Measurements from ENCODE around the gene TMEM161A. TPM values are rescaled to one million over a fixed set of nuclear protein-coding genes. Genes with fewer than 3 reads are reported as not detected.

The TMEM161A gene
- total and polyA plus RNA-seq, 2 of the 13 experiments (the other 11 are each of a cell fraction or from before 2014, with no cell fraction given) = 25.9 to 31.4 TPM

DNA sequence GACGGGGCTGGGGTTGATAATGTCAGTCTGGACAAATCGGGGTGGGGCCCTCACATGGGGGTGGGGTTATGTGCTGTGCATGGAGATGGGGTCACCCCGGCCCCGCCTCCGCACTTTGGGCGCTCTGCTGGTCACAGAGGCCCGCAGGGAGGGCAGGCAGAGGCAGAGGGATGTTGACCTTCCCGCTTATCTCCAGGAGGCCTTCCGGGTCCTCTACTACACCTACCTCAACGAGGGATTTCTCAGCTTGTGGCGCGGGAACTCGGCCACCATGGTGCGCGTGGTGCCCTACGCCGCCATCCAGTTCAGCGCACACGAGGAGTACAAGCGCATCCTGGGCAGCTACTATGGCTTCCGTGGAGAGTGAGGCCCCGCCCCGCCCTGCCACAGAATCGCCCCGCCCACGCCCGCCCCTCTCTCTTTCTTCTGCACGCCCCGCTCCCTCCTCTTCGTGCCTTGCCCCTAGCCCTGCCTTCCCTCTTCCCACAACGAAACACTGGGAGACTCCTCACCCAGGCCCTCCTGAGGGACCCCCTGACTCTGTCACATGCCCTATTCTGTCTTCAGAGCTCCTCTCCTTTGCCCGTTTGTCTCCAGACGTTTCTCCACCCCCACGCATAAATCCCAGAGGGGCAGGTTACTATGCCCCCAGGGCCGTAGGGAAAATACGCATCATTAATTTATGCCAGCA is 32.8 kb downstream of the TMEM161A start (continued):
- TF ChIP-seq, protein P1, sequence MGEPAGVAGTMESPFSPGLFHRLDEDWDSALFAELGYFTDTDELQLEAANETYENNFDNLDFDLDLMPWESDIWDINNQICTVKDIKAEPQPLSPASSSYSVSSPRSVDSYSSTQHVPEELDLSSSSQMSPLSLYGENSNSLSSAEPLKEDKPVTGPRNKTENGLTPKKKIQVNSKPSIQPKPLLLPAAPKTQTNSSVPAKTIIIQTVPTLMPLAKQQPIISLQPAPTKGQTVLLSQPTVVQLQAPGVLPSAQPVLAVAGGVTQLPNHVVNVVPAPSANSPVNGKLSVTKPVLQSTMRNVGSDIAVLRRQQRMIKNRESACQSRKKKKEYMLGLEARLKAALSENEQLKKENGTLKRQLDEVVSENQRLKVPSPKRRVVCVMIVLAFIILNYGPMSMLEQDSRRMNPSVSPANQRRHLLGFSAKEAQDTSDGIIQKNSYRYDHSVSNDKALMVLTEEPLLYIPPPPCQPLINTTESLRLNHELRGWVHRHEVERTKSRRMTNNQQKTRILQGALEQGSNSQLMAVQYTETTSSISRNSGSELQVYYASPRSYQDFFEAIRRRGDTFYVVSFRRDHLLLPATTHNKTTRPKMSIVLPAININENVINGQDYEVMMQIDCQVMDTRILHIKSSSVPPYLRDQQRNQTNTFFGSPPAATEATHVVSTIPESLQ (CRISPR knock-in tag; conservative IDR thresholded peaks at IDR 0.05) = no peak
- TF ChIP-seq ONECUT2 (CRISPR knock-in tag; IDR thresholded peaks at IDR 0.05) (no peak), FOXA1 (IDR thresholded peaks at IDR 0.05) (no peak), FOXA1 (CRISPR knock-in tag; IDR thresholded peaks at IDR 0.05) (peak; percentile 61; the same call in 1 of the 2 replicates), ERF (CRISPR knock-in tag; IDR thresholded peaks at IDR 0.05) (peak; percentile 36; the same call in 1 of the 2 replicates), NR2F6 (IDR thresholded peaks at IDR 0.05) (0 out of 2 replicates have a peak, but pooled peaks have one; percentile 9), NR2F6 (CRISPR knock-in tag; IDR thresholded peaks at IDR 0.05) (0 out of 2 replicates have a peak, but pooled peaks have one; percentile 24), ZNF282 (IDR thresholded peaks at IDR 0.05; ENCODE audit: partially characterized antibody) (no peak), FOXP1 (IDR thresholded peaks at IDR 0.05) (no peak), FOXP1 (CRISPR knock-in tag; IDR thresholded peaks at IDR 0.05) (no peak), REXO4 (CRISPR knock-in tag; IDR thresholded peaks at IDR 0.05; ENCODE audit: borderline replicate concordance) (no peak), MBNL3 (CRISPR knock-in tag; conservative IDR thresholded peaks at IDR 0.05) (no peak), HNRNPLL (IDR thresholded peaks at IDR 0.05; ENCODE audit: low read depth, low read length, poor library complexity, severe bottlenecking) (peak; percentile 39), HOXA3 (CRISPR knock-in tag; IDR thresholded peaks at IDR 0.05) (peak; percentile 93), EP300 (IDR thresholded peaks at IDR 0.05; ENCODE audit: low read depth in 2 of 2, low read length in 2 of 2) (no peak), EP300 (CRISPR knock-in tag; IDR thresholded peaks at IDR 0.05; ENCODE audit: borderline replicate concordance) (no peak), ARNTL (CRISPR knock-in tag; IDR thresholded peaks at IDR 0.05) (no peak), NFKB2 (CRISPR knock-in tag; IDR thresholded peaks at IDR 0.05; ENCODE audit: borderline replicate concordance) (peak; percentile 30; the same call in 1 of the 2 replicates), SAP130 (CRISPR knock-in tag; IDR thresholded peaks at IDR 0.05; ENCODE audit: low read depth) (peak; percentile 61; the same call in 1 of the 2 replicates), FOXA3 (CRISPR knock-in tag; IDR thresholded peaks at IDR 0.05) (0 out of 2 replicates have a peak, but pooled peaks have one; percentile 11), TOE1 (CRISPR knock-in tag; IDR thresholded peaks at IDR 0.05) (no peak)
- TF ChIP-seq, protein P2, sequence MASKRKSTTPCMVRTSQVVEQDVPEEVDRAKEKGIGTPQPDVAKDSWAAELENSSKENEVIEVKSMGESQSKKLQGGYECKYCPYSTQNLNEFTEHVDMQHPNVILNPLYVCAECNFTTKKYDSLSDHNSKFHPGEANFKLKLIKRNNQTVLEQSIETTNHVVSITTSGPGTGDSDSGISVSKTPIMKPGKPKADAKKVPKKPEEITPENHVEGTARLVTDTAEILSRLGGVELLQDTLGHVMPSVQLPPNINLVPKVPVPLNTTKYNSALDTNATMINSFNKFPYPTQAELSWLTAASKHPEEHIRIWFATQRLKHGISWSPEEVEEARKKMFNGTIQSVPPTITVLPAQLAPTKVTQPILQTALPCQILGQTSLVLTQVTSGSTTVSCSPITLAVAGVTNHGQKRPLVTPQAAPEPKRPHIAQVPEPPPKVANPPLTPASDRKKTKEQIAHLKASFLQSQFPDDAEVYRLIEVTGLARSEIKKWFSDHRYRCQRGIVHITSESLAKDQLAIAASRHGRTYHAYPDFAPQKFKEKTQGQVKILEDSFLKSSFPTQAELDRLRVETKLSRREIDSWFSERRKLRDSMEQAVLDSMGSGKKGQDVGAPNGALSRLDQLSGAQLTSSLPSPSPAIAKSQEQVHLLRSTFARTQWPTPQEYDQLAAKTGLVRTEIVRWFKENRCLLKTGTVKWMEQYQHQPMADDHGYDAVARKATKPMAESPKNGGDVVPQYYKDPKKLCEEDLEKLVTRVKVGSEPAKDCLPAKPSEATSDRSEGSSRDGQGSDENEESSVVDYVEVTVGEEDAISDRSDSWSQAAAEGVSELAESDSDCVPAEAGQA (IDR thresholded peaks at IDR 0.05; ENCODE audit: low read depth) = peak; percentile 56; the same call in 1 of the 2 replicates
- TF ChIP-seq, protein P2 (CRISPR knock-in tag; IDR thresholded peaks at IDR 0.05; ENCODE audit: borderline replicate concordance) = no peak
- TF ChIP-seq, protein P3, sequence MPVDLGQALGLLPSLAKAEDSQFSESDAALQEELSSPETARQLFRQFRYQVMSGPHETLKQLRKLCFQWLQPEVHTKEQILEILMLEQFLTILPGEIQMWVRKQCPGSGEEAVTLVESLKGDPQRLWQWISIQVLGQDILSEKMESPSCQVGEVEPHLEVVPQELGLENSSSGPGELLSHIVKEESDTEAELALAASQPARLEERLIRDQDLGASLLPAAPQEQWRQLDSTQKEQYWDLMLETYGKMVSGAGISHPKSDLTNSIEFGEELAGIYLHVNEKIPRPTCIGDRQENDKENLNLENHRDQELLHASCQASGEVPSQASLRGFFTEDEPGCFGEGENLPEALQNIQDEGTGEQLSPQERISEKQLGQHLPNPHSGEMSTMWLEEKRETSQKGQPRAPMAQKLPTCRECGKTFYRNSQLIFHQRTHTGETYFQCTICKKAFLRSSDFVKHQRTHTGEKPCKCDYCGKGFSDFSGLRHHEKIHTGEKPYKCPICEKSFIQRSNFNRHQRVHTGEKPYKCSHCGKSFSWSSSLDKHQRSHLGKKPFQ (CRISPR knock-in tag; IDR thresholded peaks at IDR 0.05; ENCODE audit: insufficient replicate concordance) = no peak
